ENCODE measurements around the gene TMEM126B. TPM values are rescaled to one million over a fixed set of nuclear protein-coding genes. Genes with fewer than 3 reads are reported as not detected.

TMEM126B gene
- total RNA-seq, 1 experiment from 2014 or later: 65.8 TPM

- no peak for TF ChIP-seq USF1 (CRISPR knock-in tag; IDR thresholded peaks at IDR 0.05)
- TF ChIP-seq, protein P1, sequence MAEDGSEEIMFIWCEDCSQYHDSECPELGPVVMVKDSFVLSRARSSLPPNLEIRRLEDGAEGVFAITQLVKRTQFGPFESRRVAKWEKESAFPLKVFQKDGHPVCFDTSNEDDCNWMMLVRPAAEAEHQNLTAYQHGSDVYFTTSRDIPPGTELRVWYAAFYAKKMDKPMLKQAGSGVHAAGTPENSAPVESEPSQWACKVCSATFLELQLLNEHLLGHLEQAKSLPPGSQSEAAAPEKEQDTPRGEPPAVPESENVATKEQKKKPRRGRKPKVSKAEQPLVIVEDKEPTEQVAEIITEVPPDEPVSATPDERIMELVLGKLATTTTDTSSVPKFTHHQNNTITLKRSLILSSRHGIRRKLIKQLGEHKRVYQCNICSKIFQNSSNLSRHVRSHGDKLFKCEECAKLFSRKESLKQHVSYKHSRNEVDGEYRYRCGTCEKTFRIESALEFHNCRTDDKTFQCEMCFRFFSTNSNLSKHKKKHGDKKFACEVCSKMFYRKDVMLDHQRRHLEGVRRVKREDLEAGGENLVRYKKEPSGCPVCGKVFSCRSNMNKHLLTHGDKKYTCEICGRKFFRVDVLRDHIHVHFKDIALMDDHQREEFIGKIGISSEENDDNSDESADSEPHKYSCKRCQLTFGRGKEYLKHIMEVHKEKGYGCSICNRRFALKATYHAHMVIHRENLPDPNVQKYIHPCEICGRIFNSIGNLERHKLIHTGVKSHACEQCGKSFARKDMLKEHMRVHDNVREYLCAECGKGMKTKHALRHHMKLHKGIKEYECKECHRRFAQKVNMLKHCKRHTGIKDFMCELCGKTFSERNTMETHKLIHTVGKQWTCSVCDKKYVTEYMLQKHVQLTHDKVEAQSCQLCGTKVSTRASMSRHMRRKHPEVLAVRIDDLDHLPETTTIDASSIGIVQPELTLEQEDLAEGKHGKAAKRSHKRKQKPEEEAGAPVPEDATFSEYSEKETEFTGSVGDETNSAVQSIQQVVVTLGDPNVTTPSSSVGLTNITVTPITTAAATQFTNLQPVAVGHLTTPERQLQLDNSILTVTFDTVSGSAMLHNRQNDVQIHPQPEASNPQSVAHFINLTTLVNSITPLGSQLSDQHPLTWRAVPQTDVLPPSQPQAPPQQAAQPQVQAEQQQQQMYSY (CRISPR knock-in tag; IDR thresholded peaks at IDR 0.05): no peak
- TF ChIP-seq ZNF138 (CRISPR knock-in tag; conservative IDR thresholded peaks at IDR 0.05): no peak
Observed at GRCh38 chr11:85685125-85685819, 56.9 kb downstream of the TMEM126B start (continued).

DNA sequence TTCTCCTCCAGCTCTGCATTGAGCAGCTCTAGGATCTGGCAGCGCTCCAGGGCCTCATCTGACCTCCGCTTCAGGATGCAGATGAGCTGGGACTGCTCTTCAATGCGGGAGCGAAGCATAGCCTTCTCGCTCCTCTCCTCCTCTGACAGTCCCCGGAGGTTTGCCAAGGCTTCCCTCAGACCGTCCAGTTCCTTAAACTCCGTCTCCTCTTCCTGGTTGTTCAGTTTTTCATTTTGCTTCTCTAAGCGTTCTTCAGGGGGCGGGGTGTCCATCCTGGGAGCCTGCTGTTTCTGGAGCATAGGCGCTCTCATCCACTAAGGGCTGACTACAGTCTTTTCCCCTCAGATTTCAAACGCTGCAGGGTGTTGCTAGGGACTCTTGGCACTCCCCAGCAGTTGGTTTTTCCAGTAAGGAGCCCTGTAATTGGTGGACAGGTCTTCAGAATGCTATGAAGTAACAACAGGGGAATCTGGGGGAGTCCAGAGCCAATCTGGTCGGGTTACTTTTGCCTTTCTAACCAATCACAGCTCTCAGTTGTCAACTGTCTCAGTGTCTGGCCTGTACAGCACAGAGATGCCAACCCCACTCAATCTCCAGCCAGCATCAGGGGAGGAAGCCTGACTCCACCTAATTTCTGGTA lies 57.5 kb downstream of the TMEM126B start, which contains the start of gene CCDC89:
TSS of gene CCDC89 (minus strand) at position 376 of the 640 bp plus-strand sequence. CDS start at position 311, 65 bp downstream.
- Mint-ChIP-seq H3K27me3 (ENCODE audit: low read depth) (peaks cover 6% of the 10 kb centered on the region; the same call in 1 of the 2 replicates), H3K27ac (no peak within 1 kb of the TSS), H3K36me3 (no peaks in the 10 kb centered on the region), H3K4me3 (no peak within 1 kb of the TSS), H3K9me3 (no peaks in the 10 kb centered on the region), H3K4me1 (peaks cover 5% of the 10 kb centered on the region)
- DNase-seq (ENCODE audit: low spot score) (no peak), ATAC-seq (peak; percentile 69)
- no peak for TF ChIP-seq ZNF423 (CRISPR knock-in tag; IDR thresholded peaks at IDR 0.05)
- TF ChIP-seq IRF2 (CRISPR knock-in tag; IDR thresholded peaks at IDR 0.05; ENCODE audit: borderline replicate concordance, low read depth): no peak
- no peak for TF ChIP-seq ATF1 (CRISPR knock-in tag; IDR thresholded peaks at IDR 0.05)
- TF ChIP-seq, protein P2, sequence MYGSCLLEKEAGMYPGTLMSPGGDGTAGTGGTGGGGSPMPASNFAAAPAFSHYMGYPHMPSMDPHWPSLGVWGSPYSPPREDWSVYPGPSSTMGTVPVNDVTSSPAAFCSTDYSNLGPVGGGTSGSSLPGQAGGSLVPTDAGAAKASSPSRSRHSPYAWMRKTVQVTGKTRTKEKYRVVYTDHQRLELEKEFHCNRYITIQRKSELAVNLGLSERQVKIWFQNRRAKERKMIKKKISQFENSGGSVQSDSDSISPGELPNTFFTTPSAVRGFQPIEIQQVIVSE (CRISPR knock-in tag; IDR thresholded peaks at IDR 0.05; ENCODE audit: borderline replicate concordance): no peak
- TF ChIP-seq OVOL2 (CRISPR knock-in tag; IDR thresholded peaks at IDR 0.05; ENCODE audit: borderline replicate concordance): no peak
- TF ChIP-seq, protein P3, sequence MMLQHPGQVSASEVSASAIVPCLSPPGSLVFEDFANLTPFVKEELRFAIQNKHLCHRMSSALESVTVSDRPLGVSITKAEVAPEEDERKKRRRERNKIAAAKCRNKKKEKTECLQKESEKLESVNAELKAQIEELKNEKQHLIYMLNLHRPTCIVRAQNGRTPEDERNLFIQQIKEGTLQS (CRISPR knock-in tag; conservative IDR thresholded peaks at IDR 0.05): no peak
- TF ChIP-seq, protein P4, sequence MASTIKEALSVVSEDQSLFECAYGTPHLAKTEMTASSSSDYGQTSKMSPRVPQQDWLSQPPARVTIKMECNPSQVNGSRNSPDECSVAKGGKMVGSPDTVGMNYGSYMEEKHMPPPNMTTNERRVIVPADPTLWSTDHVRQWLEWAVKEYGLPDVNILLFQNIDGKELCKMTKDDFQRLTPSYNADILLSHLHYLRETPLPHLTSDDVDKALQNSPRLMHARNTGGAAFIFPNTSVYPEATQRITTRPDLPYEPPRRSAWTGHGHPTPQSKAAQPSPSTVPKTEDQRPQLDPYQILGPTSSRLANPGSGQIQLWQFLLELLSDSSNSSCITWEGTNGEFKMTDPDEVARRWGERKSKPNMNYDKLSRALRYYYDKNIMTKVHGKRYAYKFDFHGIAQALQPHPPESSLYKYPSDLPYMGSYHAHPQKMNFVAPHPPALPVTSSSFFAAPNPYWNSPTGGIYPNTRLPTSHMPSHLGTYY (CRISPR knock-in tag; IDR thresholded peaks at IDR 0.05): no peak
- no peak for TF ChIP-seq NR1H2 (CRISPR knock-in tag; IDR thresholded peaks at IDR 0.05)
- TF ChIP-seq GRHL2 (CRISPR knock-in tag; IDR thresholded peaks at IDR 0.05; ENCODE audit: insufficient replicate concordance, severe bottlenecking): no peak
- TF ChIP-seq FOXK1 (CRISPR knock-in tag; IDR thresholded peaks at IDR 0.05): no peak
- no peak for TF ChIP-seq ETV6 (CRISPR knock-in tag; IDR thresholded peaks at IDR 0.05)
- TF ChIP-seq ATF2 (CRISPR knock-in tag; IDR thresholded peaks at IDR 0.05; ENCODE audit: borderline replicate concordance, low read depth): no peak
- no peak for TF ChIP-seq FOXP4 (CRISPR knock-in tag; IDR thresholded peaks at IDR 0.05)
- no peak for TF ChIP-seq TEAD1 (CRISPR knock-in tag; IDR thresholded peaks at IDR 0.05)
- no peak for TF ChIP-seq NFYB (CRISPR knock-in tag; conservative IDR thresholded peaks at IDR 0.05; ENCODE audit: low read depth)
- ChIA-PET POLR2A (no interaction called here), CTCF (interaction anchor here (1.1 to 1.5 kb wide), 2 partner anchors 9 to 140 kb away, joined by 3 to 4 read pairs; no protein-coding TSS in a partner anchor)
